Bronchial epithelial cell (primary cell): ENCODE measurements around the gene TSTD2. TPM values are rescaled to one million over a fixed set of nuclear protein-coding genes. Genes with fewer than 3 reads are reported as not detected.

Experiments used
- DNase-seq: peaks from one replicate; pipeline ENCODE4 v3.0.0-alpha.2; 2010; ENCODE audit warnings: low read depth
- FAIRE-seq: peaks from 2 replicates; lab custom pipeline; 2011; peaks lifted over from hg19 to GRCh38; lab: Jason Lieb, UNC
- H3K27me3 ChIP-seq: 2 replicates; pipeline ENCODE4 v1.5.1; 2011; ENCODE audit warnings: low read length; ENCODE audit not compliant: control insufficient read depth, insufficient read depth
- H3K36me3 ChIP-seq: 2 replicates; pipeline ENCODE4 v1.5.1; 2011; ENCODE audit warnings: low read length; ENCODE audit not compliant: control insufficient read depth, insufficient read depth
- H3K4me3 ChIP-seq: 2 replicates; pipeline ENCODE4 v1.5.1; 2011; ENCODE audit warnings: mild to moderate bottlenecking, low read depth, low read length, control low read depth
- total RNA-seq: library from RNA; depleted of rRNA; stranded (reverse); fragments of >200 nt; gene quantifications from 2 replicates; pipeline ENCODE4 v1.2.1, GENCODE V29; 2014
- TF ChIP-seq, protein P1 (sequence below): IDR thresholded peaks from 2 replicates; pipeline ENCODE4 v1.5.1; 2011; ENCODE audit warnings: mild to moderate bottlenecking, moderate library complexity, low read length, control low read depth, inconsistent platforms; ENCODE audit not compliant: insufficient read depth, severe bottlenecking

The TSTD2 gene
- total RNA-seq, 1 donor from 2014 or later, result 15.0 TPM

DNA sequence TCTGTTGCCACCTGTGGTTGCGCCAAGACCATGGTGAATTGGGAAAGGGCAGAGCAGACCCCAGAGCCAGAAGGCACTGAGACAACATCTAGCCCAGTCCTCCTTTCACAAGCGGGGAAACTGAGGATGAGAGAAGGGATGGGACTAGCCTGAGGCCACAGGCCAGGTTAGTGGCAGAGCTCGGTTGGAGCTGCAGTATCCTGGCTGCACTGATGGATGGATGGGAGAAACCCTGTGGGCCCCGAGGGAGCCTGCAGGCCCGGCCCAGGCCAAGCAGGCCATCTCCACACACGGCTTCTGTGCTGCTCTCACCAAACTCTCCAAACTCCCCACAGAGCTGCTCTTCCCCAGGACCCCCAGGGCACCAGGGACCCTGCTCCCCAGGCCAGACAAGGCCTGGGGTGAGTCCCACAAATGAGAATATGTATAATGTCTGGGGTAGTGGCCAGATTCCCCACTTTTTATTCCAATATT lies 60.2 kb downstream of the TSTD2 start:
- Histone ChIP-seq H3K4me3 (no peak overlapping the region), H3K36me3 (no peaks in the 10 kb centered on the region), H3K27me3 (no peaks in the 10 kb centered on the region)
- no peak for DNase-seq
- FAIRE-seq, result no peak
- TF ChIP-seq, protein P1, sequence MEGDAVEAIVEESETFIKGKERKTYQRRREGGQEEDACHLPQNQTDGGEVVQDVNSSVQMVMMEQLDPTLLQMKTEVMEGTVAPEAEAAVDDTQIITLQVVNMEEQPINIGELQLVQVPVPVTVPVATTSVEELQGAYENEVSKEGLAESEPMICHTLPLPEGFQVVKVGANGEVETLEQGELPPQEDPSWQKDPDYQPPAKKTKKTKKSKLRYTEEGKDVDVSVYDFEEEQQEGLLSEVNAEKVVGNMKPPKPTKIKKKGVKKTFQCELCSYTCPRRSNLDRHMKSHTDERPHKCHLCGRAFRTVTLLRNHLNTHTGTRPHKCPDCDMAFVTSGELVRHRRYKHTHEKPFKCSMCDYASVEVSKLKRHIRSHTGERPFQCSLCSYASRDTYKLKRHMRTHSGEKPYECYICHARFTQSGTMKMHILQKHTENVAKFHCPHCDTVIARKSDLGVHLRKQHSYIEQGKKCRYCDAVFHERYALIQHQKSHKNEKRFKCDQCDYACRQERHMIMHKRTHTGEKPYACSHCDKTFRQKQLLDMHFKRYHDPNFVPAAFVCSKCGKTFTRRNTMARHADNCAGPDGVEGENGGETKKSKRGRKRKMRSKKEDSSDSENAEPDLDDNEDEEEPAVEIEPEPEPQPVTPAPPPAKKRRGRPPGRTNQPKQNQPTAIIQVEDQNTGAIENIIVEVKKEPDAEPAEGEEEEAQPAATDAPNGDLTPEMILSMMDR, result no peak

DNA sequence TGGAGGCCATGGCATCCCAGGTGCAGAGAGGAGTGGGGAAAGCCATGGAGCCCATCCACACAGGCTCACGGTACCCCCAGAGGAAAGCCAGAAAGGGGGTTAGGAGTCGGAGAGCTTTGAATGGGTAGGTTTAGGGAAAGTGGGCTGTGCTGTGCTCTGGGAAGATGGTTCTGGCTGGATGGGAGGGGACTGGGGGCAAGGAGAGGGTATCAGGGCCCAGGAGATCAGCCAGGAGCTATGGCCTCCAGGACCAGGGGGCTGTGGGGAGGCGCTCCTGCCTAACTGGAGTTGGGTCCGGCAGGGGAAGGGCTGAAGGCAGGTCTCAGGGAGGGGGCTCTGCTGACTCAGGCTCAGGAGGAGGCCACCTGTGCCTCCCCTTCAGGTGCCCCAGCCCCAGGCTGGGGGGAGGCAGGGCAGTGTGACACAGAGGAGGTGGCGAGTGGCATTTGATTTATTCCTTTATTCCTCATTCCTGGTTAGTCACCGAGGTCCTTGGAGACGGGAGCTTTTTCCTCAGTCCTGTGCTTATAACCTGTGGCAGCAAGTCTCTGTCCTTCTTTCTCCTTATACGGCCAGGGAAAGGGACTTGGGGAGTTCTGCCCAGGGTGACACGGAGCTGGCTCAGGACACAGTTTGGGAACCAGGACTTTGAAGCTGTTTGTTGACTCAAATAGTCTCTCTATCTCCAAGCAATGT lies 60.8 kb downstream of the TSTD2 start:
- FAIRE-seq (no peak), DNase-seq (no peak)
- H3K4me3 ChIP-seq, result no peak overlapping the region

DNA sequence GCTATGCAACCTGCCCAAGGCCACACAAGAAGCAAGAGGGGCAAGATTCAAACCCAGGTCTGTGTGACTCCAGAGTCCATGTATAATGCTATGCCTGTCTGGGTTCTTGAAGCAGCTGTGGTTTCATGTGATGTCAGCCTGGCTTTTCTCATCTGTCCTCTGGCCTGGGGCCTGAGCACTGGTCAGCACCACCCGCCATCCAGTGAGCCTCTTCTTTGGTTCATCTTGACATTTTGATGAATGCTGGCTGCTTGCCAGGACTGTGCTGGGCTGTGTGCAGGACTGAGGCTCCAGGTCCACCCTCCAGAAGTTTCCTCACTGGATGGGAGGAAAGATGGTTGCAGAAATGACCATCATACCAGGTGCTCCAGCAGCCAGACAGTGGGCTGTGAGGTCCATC lies 61.5 kb downstream of the TSTD2 start:
- no peak for FAIRE-seq
- H3K4me3 ChIP-seq, result no peak overlapping the region
- no peak for DNase-seq
- TF ChIP-seq, protein P1, result no peak
- H3K36me3 ChIP-seq, result no peaks in the 10 kb centered on the region
- no peaks in the 10 kb centered on the region for H3K27me3 ChIP-seq

More for the DNA sequence above, 60.8 kb downstream of the TSTD2 start:
- Histone ChIP-seq H3K27me3 (no peaks in the 10 kb centered on the region), H3K36me3 (no peaks in the 10 kb centered on the region)
- TF ChIP-seq, protein P1, result no peak

DNA sequence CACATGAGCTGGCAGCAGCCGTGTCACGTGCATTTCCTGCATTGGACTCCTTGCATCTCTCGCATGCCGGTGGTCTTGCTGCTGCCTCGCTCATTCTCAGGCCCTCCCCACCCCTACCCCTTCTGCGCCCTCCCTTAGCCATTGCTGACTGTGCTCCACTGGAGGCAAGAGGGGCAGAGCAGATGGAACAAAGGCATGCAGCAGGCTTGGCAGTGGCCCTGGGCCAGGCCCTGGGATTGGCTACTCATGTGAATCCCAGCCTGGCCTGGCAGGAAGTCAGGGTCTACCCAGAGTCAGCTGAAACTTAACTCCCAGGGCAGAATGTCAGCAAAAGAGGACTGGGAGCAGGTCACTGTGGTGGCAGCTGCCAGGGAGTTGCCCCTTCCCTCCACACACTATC lies 62.3 kb downstream of the TSTD2 start:
- H3K27me3 ChIP-seq, result no peaks in the 10 kb centered on the region
- H3K36me3 ChIP-seq, result no peaks in the 10 kb centered on the region
- FAIRE-seq, result no peak
- TF ChIP-seq, protein P1, result no peak
- no peak for DNase-seq
- H3K4me3 ChIP-seq, result no peak overlapping the region

DNA sequence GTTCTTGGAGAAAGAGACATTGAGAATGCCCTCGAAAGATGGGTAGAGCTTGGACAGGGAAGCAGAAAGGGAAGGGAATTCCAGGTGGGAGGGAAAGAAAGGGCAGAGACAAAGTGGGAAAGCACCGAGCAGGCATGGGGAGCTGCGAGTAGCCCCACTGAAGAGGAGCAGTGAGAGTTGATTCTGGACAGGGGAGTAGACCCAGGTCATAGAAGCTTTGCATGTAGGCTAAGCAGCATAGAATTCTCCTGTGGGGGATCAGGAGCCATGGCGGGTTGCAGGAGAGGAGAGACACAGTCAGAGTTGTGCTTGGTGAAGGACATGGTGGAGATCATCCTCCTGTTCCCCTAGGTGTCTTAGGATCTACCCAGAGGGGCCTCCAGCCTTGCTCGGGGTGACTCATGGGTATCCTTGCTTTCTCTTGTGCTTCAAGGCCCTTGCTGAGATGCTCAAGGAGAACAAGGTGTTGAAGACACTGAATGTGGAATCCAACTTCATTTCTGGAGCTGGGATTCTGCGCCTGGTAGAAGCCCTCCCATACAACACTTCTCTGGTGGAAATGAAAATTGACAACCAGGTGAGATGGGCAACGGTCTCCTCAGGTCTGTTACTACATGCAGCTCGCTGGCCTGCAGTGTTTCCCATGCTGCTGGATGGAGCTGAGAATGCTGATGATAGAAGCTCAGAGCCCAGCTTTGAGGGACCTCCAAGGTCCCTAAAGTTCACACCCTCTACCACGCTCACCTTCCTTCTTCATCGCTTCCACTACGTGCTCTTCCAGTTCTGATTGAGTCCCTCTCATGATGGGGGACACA lies 64.5 kb downstream of the TSTD2 start:
- no peak for FAIRE-seq
- no peak for DNase-seq
- H3K36me3 ChIP-seq, result no peaks in the 10 kb centered on the region
- no peak overlapping the region for H3K4me3 ChIP-seq
- no peaks in the 10 kb centered on the region for H3K27me3 ChIP-seq
- TF ChIP-seq, protein P1, result no peak
